ENCODE measurements around the gene BCL3.

DNA sequence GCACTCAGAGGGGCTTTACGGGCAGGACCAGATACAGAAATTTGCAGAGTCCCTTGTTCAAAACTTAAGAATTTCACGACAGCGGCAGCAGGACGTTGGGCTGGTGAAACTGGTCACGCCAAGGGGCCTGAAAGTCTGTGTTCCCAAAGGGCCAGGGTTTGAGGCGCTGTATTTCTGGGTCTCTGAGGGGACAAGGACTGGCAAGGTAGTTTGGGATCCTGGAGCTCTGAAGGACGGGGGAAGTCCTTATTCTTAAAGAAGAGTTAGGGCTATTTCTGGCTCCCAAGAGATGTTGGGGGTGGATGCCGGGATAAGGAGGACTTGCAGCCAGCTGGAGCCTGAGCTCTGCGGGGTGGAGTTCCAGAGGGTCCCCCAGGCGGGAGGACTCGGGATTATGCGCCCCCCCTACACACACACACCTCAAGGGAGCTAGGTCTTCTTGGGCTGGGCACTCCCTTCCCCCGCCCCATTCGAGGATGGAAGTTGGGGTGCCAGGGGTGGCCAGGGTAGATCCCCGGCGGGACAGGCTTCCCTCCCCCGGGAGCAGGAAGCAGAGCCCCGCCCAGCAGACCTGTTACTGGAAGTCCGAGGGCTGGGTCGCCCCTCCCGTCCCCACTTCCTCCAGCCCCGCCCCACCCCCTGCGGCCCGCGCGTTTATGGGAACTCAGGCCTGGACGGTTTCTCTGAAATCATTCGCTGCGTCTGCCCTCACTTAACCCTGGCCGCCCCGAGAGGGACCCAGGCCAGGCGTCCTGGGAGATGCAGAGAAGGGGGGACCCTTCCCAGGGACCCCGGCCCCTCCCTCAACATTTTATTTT is 5.6 kb downstream of the BCL3 start:
- TF ChIP-seq CTCF (IDR thresholded peaks at IDR 0.05; ENCODE audit: low read depth, low read length), result no peak
- no peak for TF ChIP-seq EZH2phosphoT487 (IDR thresholded peaks at IDR 0.05; ENCODE audit: low read depth)

Measured in OCI-LY3 (cell line).